Pericardium fibroblast (primary cell): Measurements from ENCODE around the gene MEMO1. TPM values are rescaled to one million over a fixed set of nuclear protein-coding genes. Genes with fewer than 3 reads are reported as not detected.

Experiments used
- total RNA-seq: library from RNA; depleted of rRNA; stranded (reverse); fragments of >200 nt; gene quantifications from 2 replicates; pipeline ENCODE4 v1.2.3, GENCODE V29; 2015

Gene MEMO1
- total RNA-seq = 27.2 and 30.7 TPM in 2 replicates

DNA sequence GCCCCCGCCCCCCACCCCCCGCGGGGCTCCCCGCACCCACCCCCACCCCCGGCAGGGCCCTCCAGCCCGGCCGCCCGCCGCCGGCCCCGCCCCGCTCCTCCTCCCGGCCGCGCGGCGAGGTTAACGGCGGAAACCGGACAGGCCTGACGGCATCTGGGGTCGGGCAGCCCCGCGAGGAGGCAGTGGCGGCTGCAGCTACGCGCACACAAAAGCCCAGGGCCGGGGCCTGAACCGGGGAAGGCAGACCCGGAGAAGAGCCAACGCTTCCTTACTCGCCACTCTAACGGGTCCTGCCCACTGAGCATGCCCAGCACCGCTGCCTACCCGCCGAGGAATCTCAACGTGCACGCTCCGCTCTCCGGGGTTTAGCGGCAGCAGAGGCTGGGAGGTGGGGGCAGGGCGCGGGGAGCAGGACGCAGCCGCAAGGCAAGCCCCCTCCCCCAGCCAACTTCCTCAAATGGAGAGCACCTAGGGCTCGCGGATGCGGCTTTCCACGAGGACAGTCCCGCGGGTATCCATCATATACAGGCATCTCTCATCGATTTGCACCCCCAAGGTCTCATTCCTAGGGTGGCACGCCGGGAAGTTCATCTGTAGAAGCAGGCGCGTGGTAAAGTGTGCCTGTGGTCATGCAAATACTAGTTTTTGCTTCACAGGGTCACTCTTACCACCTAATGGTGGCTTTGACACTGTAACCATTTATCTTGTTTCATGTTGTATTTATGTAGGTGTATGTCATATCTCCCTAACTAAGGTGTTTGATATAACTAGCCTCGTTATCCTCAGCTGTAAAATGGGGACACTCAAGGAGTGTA is at the start of gene MEMO1:
MEMO1 (minus strand) TSS at position 339 of the 815 bp plus-strand sequence. CDS start 761 bp downstream, outside the sequence.

DNA sequence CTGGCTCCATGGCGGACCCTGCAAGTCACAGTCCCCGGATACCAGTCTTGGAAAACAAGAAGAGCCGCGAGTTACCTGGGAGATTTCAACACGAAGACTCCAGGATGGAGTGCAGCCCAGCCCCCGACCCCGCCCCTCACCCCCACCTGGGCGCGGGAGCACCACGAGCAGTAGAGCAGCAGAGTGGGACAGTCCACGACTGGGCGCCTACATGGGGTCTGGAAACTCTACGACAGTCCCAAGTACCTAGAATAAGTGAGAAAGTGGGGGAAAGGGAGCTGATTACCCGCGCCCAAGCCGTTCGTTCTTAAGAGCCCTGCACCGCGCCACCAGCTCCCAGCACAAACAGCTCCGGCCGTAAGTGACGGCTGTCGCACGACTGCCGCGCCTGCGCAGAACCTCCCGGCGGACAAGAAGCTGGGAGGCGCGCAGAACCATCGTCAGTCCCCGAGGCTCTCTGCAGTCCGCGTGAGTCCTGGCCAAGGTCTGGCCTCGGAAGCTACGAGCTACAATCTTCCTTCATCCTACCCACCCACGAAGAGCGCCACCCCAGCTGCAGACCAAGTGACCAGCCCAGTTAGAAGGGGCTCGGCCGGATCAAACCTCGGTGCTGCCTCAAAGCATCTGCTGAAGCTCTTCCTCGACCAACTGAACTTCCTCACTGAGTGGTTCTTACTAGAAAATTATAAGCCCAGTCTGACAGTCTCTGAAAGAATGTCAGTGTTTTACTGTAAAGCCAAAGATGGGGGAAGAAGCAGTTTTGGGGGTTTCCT is 28.8 kb upstream of the MEMO1 start, which contains the start of gene DPY30:
DPY30 (minus strand) TSS at position 359 of the 773 bp plus-strand sequence; CDS start at position 10, 349 bp downstream.

Other genes with a start within 250 kb of the MEMO1 start
- gene DPY30, start 28.8 kb upstream of the MEMO1 start, total RNA-seq = 51.3 and 76.3 TPM in 2 replicates
- gene SPAST, start 52.5 kb upstream of the MEMO1 start, total RNA-seq = 10.0 and 16.0 TPM in 2 replicates
- 15.6 and 23.1 TPM in 2 replicates for gene SLC30A6, start 154.9 kb upstream of the MEMO1 start, total RNA-seq